ENCODE results near the gene ELP4. TPM values are rescaled to one million over a fixed set of nuclear protein-coding genes. Genes with fewer than 3 reads are reported as not detected.
"Not testable (repeated sequence)": the region's sequence is repeated elsewhere in the genome, so short reads cannot be mapped to it uniquely, and the experiment has no call there.

ELP4 gene
- total RNA-seq, 1 experiment from 2014 or later: 20.3 TPM

DNA sequence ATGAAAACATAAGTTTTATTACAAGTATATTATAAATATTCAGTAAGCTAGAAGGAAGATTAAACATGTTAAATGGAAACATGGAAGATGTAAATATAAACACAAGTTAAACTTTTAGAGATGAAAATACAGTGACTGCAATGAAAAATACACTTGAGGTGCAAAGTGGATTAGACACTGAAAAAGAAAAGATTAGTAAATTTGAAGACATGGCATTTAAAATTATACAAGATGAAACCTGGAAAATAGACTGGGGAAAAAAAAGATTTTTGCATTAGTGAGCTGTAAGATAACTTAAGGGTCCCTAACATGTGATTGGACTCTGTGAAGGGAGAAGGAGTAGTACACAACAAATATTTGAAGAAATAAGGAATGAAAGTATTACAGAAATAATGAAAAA, 33.3 kb downstream of the ELP4 start:
- DNase-seq (ENCODE audit: low read depth): no peak

DNA sequence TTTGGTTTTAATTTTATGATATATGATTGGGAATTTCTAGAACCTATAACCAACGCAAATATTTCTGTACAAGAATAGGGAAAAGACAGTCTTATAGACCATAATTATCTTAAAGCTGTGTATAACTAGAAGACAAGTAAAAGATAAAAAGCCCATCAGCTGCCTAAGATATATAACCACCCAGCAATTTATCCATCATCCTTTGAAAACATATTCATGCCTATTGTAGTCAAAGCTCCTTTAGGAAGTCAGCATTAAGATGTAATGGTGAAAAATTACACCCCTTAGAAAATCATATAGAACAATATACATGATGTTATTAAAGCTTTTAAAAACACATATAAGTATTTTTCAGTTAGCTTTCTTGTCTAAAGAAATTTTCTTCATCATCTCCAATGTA, 46.4 kb downstream of the ELP4 start:
- no peak for DNase-seq (ENCODE audit: low read depth)

DNA sequence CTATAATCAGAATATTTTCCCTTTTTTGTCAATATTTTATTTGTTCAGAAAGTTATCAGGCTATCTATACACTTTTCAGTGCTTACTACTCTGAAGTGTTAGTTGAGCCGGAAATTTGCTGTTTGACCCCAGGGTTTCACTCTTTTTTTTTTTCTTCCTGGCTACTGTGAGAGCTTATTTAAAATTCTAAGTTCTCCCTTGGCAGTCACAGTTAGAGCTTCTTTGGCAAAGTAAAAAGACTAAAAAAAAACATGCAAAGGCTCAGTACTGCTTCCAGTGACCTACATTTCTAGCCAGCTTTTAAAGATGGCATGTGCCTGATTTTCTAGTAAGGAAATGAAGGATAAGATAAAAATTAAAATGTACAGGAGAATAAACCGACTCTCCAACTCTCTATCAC, 48.4 kb downstream of the ELP4 start:
- no peak for DNase-seq (ENCODE audit: low read depth)

DNA sequence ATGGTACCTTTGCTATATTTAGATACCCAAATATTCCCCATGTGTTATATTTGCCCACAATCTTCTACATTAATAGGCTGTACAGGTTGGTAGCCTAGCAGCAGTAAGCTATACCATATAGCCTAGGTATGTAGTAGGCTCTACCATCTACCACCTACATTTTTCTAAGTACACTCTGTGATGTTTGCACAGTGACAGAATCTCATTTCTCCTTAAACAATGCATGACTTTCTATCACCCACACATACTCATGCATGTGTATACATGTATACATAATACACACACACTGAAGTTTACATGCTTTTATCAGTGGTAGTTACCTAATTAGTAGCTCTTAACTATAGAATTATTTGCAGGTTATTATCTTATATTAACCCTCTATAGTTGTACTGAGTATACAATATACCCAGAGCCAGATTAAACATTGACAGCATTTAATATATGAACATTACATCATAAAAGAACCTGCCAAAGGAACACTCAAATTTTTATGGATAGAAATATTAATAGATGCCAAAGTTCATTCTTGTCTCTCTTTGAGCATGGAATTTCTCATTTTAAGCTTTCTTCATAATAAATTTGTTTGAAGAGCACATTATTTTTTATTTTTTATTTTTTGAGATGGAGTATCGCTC, 51.4 kb downstream of the ELP4 start:
- DNase-seq (ENCODE audit: low read depth): no peak

DNA sequence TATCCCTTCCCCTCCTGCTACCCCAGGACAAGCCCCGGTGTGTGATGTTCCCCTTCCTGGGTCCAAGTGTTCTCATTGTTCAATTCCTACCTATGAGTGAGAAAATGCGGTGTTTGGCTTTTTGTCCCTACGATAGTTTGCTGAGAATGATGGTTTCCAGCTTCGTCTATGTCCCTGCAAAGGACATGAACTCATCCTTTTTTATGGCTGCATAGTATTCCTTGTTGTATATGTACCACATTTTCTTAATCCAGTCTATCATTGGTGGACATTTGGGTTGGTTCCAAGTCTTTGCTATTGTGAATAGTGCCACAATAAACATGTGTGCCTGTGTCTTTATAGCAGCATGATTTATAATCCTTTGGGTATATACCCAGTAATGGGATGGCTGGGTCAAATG, 55.0 kb downstream of the ELP4 start:
- not testable (repeated sequence) for DNase-seq (ENCODE audit: low read depth)

DNA sequence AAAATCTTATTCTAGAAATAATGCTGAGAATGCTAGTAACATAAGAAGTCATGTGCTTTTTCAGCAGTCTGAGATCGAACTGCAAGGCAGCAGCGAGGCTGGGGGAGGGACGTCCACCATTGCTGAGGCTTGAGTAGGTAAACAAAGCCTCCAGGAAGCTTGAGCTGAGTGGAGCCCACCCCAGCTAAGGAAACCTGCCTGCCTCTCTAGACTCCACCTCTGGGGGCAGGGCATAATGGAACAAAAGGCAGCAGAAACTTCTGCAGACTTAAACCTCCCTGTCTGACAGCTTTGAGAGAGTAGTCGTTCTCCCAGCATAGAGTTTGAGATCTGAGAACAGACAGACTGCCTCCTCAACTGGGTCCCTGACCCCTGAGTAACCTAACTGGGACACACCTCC, 64.6 kb downstream of the ELP4 start:
- not testable (repeated sequence) for DNase-seq (ENCODE audit: low read depth)

DNA sequence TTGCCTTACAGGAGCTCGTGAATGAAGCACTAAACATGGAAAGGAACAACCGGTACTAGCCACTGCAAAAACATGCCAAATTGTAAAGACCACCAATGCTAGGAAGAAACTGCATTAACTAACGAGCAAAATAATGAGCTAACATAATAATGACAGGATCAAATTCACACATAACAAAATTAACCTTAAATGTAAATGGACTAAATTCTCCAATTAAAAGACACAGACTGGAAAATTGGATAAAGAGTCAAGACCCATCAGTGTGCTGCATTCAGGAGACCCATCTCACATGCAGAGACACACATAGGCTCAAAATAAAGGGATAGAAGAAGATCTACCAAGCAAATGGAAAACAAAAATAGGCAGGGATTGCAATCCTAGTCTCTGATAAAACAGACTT, 66.2 kb downstream of the ELP4 start:
- DNase-seq (ENCODE audit: low read depth): not testable (repeated sequence)

DNA sequence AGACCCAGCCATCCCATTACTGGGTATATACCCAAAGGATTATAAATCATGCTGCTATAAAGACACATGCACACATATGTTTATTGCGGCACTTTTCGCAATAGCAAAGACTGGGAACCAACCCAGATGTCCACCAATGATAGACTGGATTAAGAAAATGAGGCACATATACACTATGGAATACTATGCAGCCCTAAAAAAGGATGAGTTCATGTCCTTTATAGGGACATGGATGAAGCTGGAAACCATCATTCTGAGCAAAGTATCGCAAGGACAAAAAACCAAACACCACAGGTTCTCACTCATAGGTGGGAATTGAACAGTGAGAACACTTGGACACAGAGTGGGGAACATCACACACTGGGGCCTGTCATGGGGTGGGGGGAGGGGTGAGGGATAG, 69.8 kb downstream of the ELP4 start:
- not testable (repeated sequence) for DNase-seq (ENCODE audit: low read depth)

DNA sequence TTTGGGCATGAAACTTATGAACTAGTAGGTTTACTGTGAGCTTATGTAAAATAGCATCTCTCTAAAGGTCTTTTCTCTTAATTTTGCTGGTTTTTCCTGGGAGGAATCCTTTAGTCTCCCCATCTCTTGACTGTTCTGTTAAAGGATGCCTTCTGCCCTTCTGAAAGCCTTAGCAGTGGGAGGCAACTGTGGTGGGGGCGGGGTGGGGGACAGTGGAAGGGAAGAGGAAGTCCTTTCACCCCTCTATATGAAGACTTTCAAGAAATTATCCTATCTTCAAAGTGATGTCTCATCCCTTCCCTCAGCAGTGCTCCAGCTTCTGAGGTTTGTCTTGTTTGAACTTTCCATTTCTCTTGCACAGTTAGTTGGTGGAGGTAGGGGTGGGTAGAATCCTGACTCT, 73.1 kb downstream of the ELP4 start:
- no peak for DNase-seq (ENCODE audit: low read depth)

DNA sequence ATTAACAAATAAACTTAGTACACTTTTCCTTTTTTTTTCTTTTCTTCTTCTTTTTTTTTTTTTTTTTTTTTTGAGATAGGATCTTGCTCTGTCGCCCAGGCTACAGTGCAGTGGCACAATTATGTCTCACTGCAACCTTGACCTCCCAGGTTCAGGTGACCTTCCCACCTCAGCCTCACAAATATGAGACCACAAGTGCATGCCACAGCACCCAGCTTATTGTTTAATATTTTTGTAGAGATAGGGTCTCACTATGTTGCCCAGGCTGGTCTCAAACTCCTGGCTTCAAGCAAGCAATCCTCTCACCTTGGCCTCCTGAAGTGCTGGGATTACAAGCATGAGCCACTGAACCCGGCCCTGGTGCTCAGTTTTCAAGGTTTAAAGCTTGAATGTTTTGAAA, 88.9 kb downstream of the ELP4 start:
- DNase-seq (ENCODE audit: low read depth): no peak

DNA sequence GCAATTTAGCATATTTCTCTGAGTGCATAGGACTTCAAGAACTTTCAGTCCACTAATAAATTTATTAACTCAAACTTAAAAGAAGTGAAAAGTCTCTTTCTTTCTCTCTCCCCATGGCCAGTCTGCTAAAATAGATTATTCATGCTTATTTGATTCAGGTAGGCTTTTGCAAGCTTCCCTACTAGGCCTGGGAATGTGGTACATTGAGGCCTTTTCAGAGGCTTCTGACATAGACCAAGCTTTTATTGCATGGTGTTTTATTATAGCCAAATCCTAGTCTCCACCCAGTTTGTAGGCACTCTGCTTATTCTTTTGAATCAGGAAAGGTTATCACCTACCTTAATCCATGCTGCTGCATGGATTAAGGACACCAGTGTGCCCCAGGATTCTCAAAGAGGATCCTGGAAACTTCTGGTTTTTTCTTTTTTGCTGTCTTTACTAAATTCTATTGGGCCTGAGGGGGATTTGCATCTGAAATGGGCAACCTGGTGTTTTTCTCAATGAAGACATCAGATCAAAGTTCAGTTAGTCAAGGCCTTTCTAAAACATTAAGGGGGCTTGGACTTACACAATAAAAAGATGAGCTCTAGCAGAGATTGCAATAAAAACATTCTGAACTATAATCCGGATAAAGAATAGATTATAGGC, 92.2 kb downstream of the ELP4 start:
- DNase-seq (ENCODE audit: low read depth): no peak

DNA sequence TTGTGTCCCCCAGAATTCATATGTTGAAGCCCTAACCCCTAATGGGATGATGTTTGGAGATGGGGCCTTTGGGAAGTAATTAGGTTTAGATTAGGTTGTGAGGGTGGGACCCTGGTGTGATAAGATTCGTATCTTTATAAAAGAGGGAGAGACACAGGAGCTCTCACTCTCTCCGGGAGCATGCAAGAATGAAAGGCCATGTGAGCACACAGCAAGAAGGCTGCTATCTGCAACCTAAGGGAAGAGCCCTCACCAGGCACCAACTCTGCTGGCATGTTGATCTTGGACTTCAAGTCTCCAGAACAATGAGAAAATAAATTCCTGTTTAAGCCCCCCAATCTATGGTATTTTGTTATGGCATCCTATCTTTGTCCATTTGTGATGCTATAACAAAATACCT, 97.3 kb downstream of the ELP4 start:
- DNase-seq (ENCODE audit: low read depth): no peak

DNA sequence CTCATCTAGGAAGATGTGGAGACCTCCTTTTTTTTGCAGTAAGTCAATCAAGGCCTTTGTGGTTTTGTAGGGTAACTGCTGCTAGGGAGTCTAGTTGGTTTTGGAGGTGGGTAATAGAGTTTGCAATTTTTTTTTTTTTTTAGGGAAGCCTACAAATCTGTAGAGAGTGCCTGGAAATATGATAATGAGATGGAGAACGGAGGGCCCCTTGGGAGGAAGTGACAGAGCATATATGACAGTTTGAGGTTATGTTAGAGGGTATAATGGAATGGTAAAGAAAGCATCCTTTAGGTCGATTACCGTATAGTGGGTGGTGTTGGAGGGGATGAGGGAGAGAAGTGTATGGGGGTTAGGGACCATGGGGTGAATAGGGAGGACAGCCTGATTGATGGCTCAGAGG, 98.3 kb downstream of the ELP4 start:
- no peak for DNase-seq (ENCODE audit: low read depth)

DNA sequence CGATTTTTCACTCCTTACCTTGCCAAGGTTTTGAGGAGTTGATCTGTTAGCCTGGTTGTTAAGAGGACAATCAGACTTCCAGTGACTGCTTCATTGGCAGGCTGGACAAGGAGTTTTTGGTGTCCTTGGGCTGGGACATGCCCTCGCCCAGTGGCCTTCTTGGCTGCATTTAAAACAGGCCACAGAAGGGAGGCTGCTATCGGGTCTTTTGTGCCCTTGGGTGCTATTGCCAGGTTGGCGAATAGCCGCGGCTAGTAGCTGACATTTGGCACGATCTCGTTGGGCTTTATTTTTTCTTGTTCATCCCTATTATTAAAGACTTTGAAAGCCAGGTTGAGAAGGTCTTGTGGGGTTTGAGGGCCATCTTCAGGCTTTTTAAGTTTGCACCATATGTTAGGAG, 99.4 kb downstream of the ELP4 start:
- no peak for DNase-seq (ENCODE audit: low read depth)

DNA sequence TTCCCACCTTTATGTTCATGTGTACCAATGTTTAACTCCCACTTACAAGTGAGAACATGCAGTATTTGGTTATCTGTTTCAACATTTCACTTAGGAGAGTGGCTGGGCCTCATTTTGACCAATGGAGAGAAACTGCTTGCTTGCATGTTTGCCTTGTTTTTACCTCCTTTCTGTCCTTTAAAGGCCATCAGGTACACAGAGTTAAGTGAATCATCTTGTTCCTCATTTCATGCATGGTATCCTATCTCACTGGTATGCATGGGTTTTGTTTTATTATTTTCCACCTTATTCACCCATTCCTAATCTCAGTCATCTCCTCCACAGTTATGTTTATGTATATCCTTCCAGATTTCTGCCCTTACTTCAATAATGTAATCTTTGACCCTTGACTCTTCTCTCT, 101.0 kb downstream of the ELP4 start:
- no peak for DNase-seq (ENCODE audit: low read depth)

DNA sequence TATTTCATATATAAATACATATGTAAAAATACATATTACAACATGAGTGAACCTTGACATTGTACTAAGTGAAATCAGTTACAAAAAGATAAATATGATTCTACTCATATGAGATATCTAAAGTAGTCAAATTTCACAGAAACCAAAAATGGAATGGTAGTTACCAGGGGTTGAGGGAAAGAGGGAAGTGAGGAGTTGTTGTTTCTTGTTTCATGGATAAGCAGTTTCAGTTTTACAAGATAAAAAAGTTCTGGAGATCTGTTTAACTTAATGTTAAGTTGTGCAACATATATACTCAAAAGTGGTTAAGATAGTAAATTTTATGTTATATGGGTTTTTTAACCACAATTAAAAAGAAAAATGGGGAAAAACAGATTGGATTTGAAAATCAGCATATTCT, 107.7 kb downstream of the ELP4 start:
- no peak for DNase-seq (ENCODE audit: low read depth)

DNA sequence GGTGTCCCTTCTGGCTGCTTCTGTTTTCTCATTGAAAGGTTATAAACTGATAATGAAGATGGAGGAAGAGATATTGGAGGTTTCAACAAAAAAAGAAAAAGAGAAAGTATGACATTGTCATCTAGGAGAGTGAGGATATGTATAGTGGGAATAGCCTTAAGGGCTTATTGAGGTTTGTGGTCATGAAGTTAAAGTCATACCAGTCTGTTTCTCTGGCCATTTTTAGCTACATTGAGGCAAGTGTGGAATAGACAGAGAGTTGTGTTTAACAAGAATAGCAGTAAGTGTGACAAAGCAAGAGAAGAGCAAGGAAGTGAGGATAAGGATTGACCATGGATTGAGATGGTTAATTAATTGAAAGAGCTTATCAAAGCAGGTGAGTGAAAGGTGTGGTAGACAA, 110.4 kb downstream of the ELP4 start:
- DNase-seq (ENCODE audit: low read depth): no peak

DNA sequence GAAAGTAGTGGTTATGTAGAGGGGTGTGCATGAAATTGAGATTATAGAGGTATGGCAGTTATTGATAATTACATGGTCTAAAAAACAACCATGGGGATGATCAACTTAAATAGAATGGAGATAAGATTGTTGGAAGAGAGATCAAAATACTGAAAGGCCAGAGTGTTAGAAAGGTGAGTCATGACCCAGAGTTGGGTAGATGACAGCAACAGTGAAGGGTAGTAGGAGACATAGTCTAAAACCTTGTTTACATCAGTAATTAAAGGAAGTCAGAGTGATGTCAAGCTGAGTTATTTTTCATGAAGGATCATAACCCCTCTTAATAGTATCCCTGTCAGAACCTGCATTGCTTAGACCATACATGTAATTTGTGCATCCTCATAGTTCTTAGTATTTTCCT, 110.9 kb downstream of the ELP4 start:
- DNase-seq (ENCODE audit: low read depth): no peak

DNA sequence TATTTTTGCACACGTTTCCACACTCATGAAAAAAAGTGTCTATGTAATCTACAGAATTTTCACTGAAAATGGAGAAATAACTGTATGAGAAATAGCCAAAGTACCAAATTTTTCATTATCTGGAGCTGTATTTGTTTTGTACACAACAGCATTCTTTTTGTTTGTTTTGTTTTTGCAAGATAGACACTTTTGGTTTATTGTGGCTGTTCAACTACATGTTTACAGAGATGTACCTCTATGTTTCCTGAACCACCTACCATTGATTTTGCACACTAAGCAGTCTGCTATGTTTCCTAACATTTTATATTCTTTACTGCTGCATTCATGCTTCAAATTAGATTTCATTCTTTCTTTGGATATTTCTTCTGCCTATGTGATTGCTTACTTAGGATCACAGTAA, 116.3 kb downstream of the ELP4 start:
- no peak for DNase-seq (ENCODE audit: low read depth)

DNA sequence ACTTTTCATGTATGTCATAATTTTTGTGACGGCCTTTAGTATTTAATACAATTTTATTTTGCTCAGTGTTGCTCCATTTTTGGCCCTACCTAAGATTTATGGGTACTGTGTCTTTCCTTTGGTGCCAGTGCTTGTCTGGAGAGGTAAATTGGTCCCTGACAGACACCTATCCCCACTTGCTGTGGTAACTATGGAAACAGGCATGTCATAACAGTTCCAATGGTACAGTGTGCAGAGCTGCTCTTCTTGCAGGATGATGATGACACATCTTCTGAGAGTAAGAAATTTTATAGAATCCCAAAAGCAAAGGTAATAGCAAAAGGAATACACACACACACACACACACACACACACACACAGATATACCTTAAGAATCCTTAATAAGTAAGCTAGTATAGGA, 118.5 kb downstream of the ELP4 start:
- DNase-seq (ENCODE audit: low read depth): no peak

DNA sequence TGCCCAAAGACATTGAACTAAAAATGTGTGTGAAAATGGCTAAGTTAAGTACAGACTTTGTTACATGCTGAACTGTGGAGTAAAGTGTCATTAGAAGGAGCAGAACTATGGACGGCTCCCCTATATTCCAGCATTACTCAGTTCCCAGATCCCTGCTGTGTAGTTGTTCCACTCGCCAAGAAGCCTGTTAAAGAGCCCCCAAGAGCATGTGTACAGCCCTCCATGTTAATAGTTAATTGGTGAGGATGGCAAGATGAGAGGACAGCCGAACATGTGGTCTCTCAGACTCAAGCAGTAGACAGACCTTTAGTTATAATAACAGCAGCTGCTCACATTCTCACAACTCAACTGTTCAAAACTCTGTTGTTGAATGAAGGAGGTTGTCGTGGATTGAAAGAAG, 127.4 kb downstream of the ELP4 start:
- no peak for DNase-seq (ENCODE audit: low read depth)

DNA sequence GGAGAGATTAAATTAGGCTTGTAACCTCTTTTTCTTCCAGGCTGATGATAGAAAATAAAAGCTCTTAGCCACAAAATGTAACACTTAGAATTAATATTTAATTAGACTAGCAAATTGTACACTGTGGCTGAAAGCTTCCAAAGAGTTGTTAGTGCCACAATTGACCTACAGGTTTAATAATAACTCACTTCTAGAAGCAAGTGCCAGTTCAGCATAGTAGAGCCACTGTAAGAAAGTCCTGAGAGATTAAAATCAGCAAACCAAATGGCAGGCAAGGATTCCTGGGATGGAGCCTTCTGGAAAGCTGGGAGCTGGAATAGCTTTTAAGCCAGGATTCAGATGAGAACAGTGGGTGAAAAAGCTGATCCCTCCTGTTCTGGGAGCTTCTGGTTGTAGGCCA, 131.0 kb downstream of the ELP4 start:
- DNase-seq (ENCODE audit: low read depth): no peak

DNA sequence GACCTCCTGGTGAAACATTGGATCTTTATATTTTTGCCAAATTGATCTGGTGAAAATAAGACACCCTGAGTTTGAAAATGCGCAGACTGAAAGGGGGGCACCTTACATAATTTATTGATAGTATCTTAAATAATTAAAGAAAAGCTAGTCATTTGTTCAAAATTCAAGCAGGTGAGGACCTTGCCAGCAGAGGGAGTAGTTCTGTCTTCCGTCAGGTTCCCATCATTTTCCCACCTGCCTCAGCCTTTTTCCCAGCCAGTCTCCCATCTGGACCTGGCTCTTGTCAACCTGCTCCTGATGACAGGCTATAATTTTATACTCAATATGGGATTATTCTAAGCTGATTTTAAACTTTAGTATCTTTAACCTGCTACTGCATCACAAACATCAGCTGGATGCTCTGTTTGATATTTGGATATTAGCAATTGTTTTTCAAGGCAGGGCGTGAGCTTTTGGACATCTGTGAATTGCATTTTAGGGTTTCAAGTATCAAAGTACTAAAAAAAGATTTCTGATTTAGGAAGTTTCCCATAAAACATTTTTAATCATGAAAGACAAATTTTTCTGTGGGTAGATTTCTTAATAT, 132.0 kb downstream of the ELP4 start:
- DNase-seq (ENCODE audit: low read depth): peak; percentile 26
